OCI-LY1 (cell line): ENCODE results near the gene CAMTA1.

Experiments used
- EZH2 ChIP-seq: fragments of 200-600 bp; sonication (generic), shearing (Covaris generic); IDR thresholded peaks from 2 replicates; pipeline ENCODE4 v1.8.0; 2017; ENCODE audit warnings: borderline replicate concordance, mixed run types, mild to moderate bottlenecking, antibody characterized with exemption, low read length, moderate library complexity, mixed read lengths
- TF ChIP-seq, protein P1 (sequence below): fragments of 200-600 bp; sonication (generic), shearing (Covaris generic); IDR thresholded peaks from 2 replicates; pipeline ENCODE4 v1.5.1; 2017; ENCODE audit warnings: mild to moderate bottlenecking, antibody characterized with exemption, low read length, moderate library complexity, mixed read lengths

- TF ChIP-seq, protein P1, sequence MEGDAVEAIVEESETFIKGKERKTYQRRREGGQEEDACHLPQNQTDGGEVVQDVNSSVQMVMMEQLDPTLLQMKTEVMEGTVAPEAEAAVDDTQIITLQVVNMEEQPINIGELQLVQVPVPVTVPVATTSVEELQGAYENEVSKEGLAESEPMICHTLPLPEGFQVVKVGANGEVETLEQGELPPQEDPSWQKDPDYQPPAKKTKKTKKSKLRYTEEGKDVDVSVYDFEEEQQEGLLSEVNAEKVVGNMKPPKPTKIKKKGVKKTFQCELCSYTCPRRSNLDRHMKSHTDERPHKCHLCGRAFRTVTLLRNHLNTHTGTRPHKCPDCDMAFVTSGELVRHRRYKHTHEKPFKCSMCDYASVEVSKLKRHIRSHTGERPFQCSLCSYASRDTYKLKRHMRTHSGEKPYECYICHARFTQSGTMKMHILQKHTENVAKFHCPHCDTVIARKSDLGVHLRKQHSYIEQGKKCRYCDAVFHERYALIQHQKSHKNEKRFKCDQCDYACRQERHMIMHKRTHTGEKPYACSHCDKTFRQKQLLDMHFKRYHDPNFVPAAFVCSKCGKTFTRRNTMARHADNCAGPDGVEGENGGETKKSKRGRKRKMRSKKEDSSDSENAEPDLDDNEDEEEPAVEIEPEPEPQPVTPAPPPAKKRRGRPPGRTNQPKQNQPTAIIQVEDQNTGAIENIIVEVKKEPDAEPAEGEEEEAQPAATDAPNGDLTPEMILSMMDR = no peak
- TF ChIP-seq EZH2 = no peak
Measured at GRCh38 chr1:6923012-6923411, 137.8 kb downstream of the CAMTA1 start.
